CD14-positive monocyte (primary cell): ENCODE results near the gene BOC. TPM values are rescaled to one million over a fixed set of nuclear protein-coding genes. Genes with fewer than 3 reads are reported as not detected.
A peak's percentile ranks its signal among the peaks of the same experiment; 100 is the strongest.

Experiments used
- DNase-seq, 3 donors: peaks; one replicate each; pipeline ENCODE4 v3.0.0-alpha.2; 2011 to 2022
- H2AFZ ChIP-seq: 2 replicates; pipeline ENCODE4 v1.6.0; 2012; ENCODE audit warnings: mild to moderate bottlenecking, low read depth, low read length, inconsistent platforms; ENCODE audit not compliant: insufficient read depth, poor library complexity, severe bottlenecking
- H3K27ac ChIP-seq, 2 donors: 1 replicate in 1 of 2; 2 replicates in 1 of 2; pipeline ENCODE4 v1.5.1; 2012 to 2013; ENCODE audit warnings: low read length in 2 of 2, control low read depth in 1 of 2, inconsistent platforms in 1 of 2, low read depth in 1 of 2, mild to moderate bottlenecking in 1 of 2
- H3K27me3 ChIP-seq, 2 donors: one replicate each; pipeline versions ENCODE4 v1.6.0 to v1.6.1; 2011 to 2013; ENCODE audit warnings: low read length in 2 of 2; ENCODE audit not compliant: control insufficient read depth in 2 of 2, insufficient read depth in 2 of 2
- H3K36me3 ChIP-seq, 2 donors: replicated peaks in 1 of 2; 1 replicate in 1 of 2; 2 replicates in 1 of 2; pipeline versions ENCODE4 v1.5.1 to v1.6.1; 2012 to 2013; ENCODE audit warnings: low read length in 2 of 2, control low read depth in 1 of 2, inconsistent platforms in 1 of 2, mild to moderate bottlenecking in 1 of 2; ENCODE audit not compliant: insufficient read depth in 2 of 2, control insufficient read depth in 1 of 2
- H3K4me1 ChIP-seq, 2 donors: 1 replicate in 1 of 2; 2 replicates in 1 of 2; pipeline versions ENCODE4 v1.5.1 to v1.6.1; 2012 to 2013; ENCODE audit warnings: low read length in 2 of 2, control low read depth in 1 of 2, inconsistent platforms in 1 of 2, mild to moderate bottlenecking in 1 of 2, moderate library complexity in 1 of 2; ENCODE audit not compliant: insufficient read depth in 2 of 2, control insufficient read depth in 1 of 2
- H3K4me2 ChIP-seq: replicated peaks from 2 replicates; pipeline ENCODE3; 2012; ENCODE audit warnings: low read length, moderate library complexity, mild to moderate bottlenecking; ENCODE audit not compliant: poor library complexity, severe bottlenecking; ENCODE audit errors: extremely low read depth
- H3K4me3 ChIP-seq, 3 experiments: fragments of 200-600 bp in 1 of 3; sonication (generic) in 1 of 3; replicated peaks in 1 of 3; 1 replicate in 2 of 3; 2 replicates in 1 of 3; pipeline ENCODE4 v1.5.1; 2011 to 2013; ENCODE audit warnings: low read length in 3 of 3, mild to moderate bottlenecking in 3 of 3, control low read depth in 2 of 3, low read depth in 2 of 3, inconsistent platforms in 1 of 3, moderate library complexity in 1 of 3
- H3K79me2 ChIP-seq: 2 replicates; pipeline ENCODE4 v1.6.0; 2012; ENCODE audit warnings: mild to moderate bottlenecking, control low read depth, inconsistent platforms, low read length, moderate library complexity; ENCODE audit not compliant: insufficient read depth
- H3K9ac ChIP-seq: 2 replicates; pipeline ENCODE4 v1.6.0; 2017; ENCODE audit warnings: low read length, mild to moderate bottlenecking; ENCODE audit not compliant: insufficient read depth, poor library complexity, severe bottlenecking
- H3K9me3 ChIP-seq, 2 donors: replicated peaks in 1 of 2; 1 replicate in 1 of 2; 2 replicates in 1 of 2; pipeline versions ENCODE4 v1.5.1 to v1.6.1; 2012 to 2013; ENCODE audit warnings: low read length in 2 of 2, control low read depth in 1 of 2; ENCODE audit not compliant: control insufficient read depth in 1 of 2, insufficient read depth in 1 of 2
- H4K20me1 ChIP-seq: 2 replicates; pipeline ENCODE4 v1.6.0; 2012; ENCODE audit warnings: mild to moderate bottlenecking, low read length, control low read depth, moderate library complexity; ENCODE audit not compliant: insufficient read depth
- H3K27ac Mint-ChIP-seq, 7 donors: one replicate each; pipeline ENCODE4 v1.8.0; 2020; ENCODE audit warnings: mild to moderate bottlenecking in 7 of 7, mixed read lengths in 7 of 7, moderate library complexity in 6 of 7, inconsistent platforms in 2 of 7
- H3K27me3 Mint-ChIP-seq, 3 donors: one replicate each; pipeline ENCODE4 v1.8.0; 2021 to 2022; ENCODE audit warnings: low read depth in 3 of 3, mild to moderate bottlenecking in 3 of 3, mixed read lengths in 3 of 3, moderate library complexity in 3 of 3, inconsistent platforms in 1 of 3
- H3K36me3 Mint-ChIP-seq, 2 donors: one replicate each; pipeline ENCODE4 v1.8.0; 2020; ENCODE audit warnings: mixed read lengths in 2 of 2, inconsistent platforms in 1 of 2, mild to moderate bottlenecking in 1 of 2
- H3K4me1 Mint-ChIP-seq: one replicate; pipeline ENCODE4 v1.8.0; 2020; ENCODE audit warnings: mild to moderate bottlenecking, mixed read lengths
- H3K4me3 Mint-ChIP-seq, 2 donors: one replicate each; pipeline ENCODE4 v1.8.0; 2020; ENCODE audit warnings: mild to moderate bottlenecking in 2 of 2, mixed read lengths in 2 of 2, moderate library complexity in 1 of 2
- H3K9me3 Mint-ChIP-seq, 7 donors: one replicate each; pipeline ENCODE4 v1.8.0; 2020 to 2022; ENCODE audit warnings: mixed read lengths in 7 of 7, mild to moderate bottlenecking in 6 of 7, moderate library complexity in 6 of 7, inconsistent platforms in 2 of 7
- WGBS: methylation state at CpG from one replicate; pipeline ENCODE4 v1.1.5; 2013; ENCODE audit warnings: missing lambda C conversion rate; ENCODE audit not compliant: insufficient coverage; 5-methylcytosine and 5-hydroxymethylcytosine counted together
- intact Hi-C, 2 donors: fragments of 100-400 bp; cut with micrococcal nuclease; formaldehyde crosslinking; loops; one replicate each; pipeline versions ENCODE4 v1.15.0 to v1.15.1; 2023
- polyA plus RNA-seq, 3 donors: library from polyadenylated mRNA; depleted of rRNA in 1 of 3; unstranded in 2 of 3; stranded (reverse) in 1 of 3; fragments of 300-500 nt in 2 of 3; fragments of >200 nt in 1 of 3; fragmentation: Illumina TruSeq in 2 of 3; gene quantifications; 1 replicate in 2 of 3; 2 replicates in 1 of 3; pipeline ENCODE4 v1.2.3, GENCODE V29; 2012 to 2021
- TF ChIP-seq, protein P1 (sequence below): fragments of 200-600 bp; IDR thresholded peaks from one replicate; pipeline ENCODE4 v1.8.0; 2022; ENCODE audit warnings: antibody characterized with exemption, mild to moderate bottlenecking

Gene BOC
- polyA plus RNA-seq, 3 donors = not detected

DNA sequence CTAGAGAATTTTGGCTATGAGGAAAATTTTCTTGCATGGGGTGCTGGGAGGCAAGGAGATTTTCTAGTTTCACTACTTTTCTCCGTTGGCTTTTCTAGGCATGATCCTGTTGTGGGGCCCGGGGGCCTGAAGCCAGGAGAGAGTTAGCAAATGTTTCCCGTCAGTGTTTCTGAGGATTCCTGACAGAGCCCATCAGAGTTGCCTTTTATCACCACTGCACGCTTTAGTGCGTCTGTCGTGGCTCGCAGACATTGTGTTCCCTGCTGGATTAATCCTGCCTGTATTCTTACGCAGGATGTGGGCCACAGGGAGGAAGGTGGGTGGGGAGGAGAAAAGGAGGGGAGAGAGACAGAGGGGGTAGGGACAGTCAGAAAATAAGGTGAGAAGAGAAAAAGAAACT, 18.1 kb upstream of the BOC start:
- H3K36me3 Mint-ChIP-seq = no peaks in the 10 kb centered on the region
- DNase-seq = no peak
- H3K9me3 Mint-ChIP-seq = peaks cover 0 to 9% (median 2%) of the 10 kb centered on the region in 7 donors
- 93% methylated on average over 8 of the region's 8 CpGs for WGBS
- no peaks in the 10 kb centered on the region for H3K4me1 Mint-ChIP-seq
- H3K27me3 ChIP-seq = no peaks in the 10 kb centered on the region
- H3K4me3 Mint-ChIP-seq = no peak overlapping the region
- H2AFZ ChIP-seq = no peak overlapping the region
- no peak overlapping the region for H3K4me3 ChIP-seq
- H3K9me3 ChIP-seq = peaks cover 0 to 3% of the 10 kb centered on the region in 2 donors
- no peaks in the 10 kb centered on the region for H3K36me3 ChIP-seq
- H3K4me2 ChIP-seq = no peak overlapping the region
- H3K27ac Mint-ChIP-seq = peak overlapping the region in 1 of 7 donors; percentile 47
- H3K79me2 ChIP-seq = no peaks in the 10 kb centered on the region
- TF ChIP-seq, protein P1, sequence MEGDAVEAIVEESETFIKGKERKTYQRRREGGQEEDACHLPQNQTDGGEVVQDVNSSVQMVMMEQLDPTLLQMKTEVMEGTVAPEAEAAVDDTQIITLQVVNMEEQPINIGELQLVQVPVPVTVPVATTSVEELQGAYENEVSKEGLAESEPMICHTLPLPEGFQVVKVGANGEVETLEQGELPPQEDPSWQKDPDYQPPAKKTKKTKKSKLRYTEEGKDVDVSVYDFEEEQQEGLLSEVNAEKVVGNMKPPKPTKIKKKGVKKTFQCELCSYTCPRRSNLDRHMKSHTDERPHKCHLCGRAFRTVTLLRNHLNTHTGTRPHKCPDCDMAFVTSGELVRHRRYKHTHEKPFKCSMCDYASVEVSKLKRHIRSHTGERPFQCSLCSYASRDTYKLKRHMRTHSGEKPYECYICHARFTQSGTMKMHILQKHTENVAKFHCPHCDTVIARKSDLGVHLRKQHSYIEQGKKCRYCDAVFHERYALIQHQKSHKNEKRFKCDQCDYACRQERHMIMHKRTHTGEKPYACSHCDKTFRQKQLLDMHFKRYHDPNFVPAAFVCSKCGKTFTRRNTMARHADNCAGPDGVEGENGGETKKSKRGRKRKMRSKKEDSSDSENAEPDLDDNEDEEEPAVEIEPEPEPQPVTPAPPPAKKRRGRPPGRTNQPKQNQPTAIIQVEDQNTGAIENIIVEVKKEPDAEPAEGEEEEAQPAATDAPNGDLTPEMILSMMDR = no peak
- no peaks in the 10 kb centered on the region for H3K4me1 ChIP-seq
- intact Hi-C loops = no loop called here
- H3K27ac ChIP-seq = no peak overlapping the region
- no peaks in the 10 kb centered on the region for H3K27me3 Mint-ChIP-seq
- H3K9ac ChIP-seq = no peak overlapping the region
- H4K20me1 ChIP-seq = no peaks in the 10 kb centered on the region

DNA sequence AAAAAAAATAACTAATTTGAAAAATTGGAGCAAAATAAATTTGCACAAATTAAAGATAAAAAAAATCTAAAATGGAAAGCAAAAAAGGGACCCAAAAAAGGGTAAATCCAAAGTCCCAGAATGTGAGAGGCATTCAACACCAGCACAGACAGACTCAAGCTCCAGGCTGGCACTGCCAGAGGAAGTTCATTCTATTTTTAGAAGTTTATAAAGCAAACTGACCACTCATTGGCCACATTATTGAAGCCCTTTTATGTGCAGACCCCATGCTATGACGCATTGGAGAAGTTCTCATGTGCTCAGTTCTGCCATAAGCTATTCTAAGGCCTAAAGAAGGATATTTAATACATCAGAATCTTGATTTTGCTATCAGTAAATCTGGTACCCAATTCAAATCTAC, 17.6 kb upstream of the BOC start:
- H3K36me3 Mint-ChIP-seq = no peaks in the 10 kb centered on the region
- Histone ChIP-seq H3K4me2 (no peak overlapping the region), H4K20me1 (no peaks in the 10 kb centered on the region), H3K27me3 (no peaks in the 10 kb centered on the region), H3K9me3 (no peaks in the 10 kb centered on the region), H3K79me2 (no peaks in the 10 kb centered on the region), H3K4me3 (no peak overlapping the region), H3K27ac (no peak overlapping the region), H3K36me3 (no peaks in the 10 kb centered on the region), H3K9ac (no peak overlapping the region), H3K4me1 (no peaks in the 10 kb centered on the region), H2AFZ (no peak overlapping the region)
- peaks cover 0 to 5% (median 0%) of the 10 kb centered on the region in 7 donors for H3K9me3 Mint-ChIP-seq
- WGBS = no CpG with 5 or more reads among the region's 1 CpG
- H3K27me3 Mint-ChIP-seq = no peaks in the 10 kb centered on the region
- DNase-seq = no peak
- TF ChIP-seq, protein P1 = no peak
- no peaks in the 10 kb centered on the region for H3K4me1 Mint-ChIP-seq
- no peak overlapping the region for H3K4me3 Mint-ChIP-seq
- intact Hi-C loops = no loop called here
- no peak overlapping the region for H3K27ac Mint-ChIP-seq
